DND-41 (cell line): Measurements from ENCODE around the gene FNDC7.

Experiments used
- EZH2 ChIP-seq: IDR thresholded peaks from 3 replicates; pipeline ENCODE4 v1.6.1; 2012; ENCODE audit warnings: borderline replicate concordance, low read depth, mild to moderate bottlenecking, moderate library complexity, low read length, inconsistent platforms; ENCODE audit not compliant: severe bottlenecking
- TF ChIP-seq, protein P1 (sequence below): IDR thresholded peaks from 2 replicates; pipeline ENCODE4 v1.5.1; 2012; ENCODE audit warnings: borderline replicate concordance, low read length, moderate library complexity, mild to moderate bottlenecking; ENCODE audit not compliant: poor library complexity, severe bottlenecking; ENCODE audit errors: extremely low read depth

DNA sequence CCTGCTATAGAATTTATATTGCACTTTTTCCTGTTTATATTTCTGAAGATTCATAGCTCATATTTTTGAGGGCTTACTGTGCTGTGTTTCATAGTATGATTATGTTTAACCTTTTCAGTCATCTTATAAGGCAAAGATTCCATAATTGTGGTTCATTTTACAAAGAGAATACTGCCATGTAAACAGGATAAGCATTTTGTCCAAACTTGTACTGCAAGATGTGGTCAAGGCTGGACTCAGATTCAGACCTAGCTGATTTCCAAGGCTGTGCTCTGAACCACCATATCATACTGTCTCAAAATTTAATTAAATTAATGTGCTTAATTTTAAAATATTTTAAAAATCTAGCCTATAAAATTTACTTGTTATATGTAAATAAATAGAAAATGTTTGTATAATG lies 65.1 kb downstream of the FNDC7 start:
- TF ChIP-seq, protein P1, sequence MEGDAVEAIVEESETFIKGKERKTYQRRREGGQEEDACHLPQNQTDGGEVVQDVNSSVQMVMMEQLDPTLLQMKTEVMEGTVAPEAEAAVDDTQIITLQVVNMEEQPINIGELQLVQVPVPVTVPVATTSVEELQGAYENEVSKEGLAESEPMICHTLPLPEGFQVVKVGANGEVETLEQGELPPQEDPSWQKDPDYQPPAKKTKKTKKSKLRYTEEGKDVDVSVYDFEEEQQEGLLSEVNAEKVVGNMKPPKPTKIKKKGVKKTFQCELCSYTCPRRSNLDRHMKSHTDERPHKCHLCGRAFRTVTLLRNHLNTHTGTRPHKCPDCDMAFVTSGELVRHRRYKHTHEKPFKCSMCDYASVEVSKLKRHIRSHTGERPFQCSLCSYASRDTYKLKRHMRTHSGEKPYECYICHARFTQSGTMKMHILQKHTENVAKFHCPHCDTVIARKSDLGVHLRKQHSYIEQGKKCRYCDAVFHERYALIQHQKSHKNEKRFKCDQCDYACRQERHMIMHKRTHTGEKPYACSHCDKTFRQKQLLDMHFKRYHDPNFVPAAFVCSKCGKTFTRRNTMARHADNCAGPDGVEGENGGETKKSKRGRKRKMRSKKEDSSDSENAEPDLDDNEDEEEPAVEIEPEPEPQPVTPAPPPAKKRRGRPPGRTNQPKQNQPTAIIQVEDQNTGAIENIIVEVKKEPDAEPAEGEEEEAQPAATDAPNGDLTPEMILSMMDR: no peak
- TF ChIP-seq EZH2: no peak
